B cell (primary cell): Measurements from ENCODE around the gene EXOSC2.

Experiments used
- CTCF ChIP-seq: fragments of 200-600 bp; IDR thresholded peaks from one replicate; pipeline ENCODE4 v1.8.0; 2022; ENCODE audit warnings: antibody characterized with exemption, mild to moderate bottlenecking
- EZH2 ChIP-seq: IDR thresholded peaks from 2 replicates; pipeline ENCODE4 v1.6.1; 2012; ENCODE audit warnings: borderline replicate concordance, low read depth, mild to moderate bottlenecking, moderate library complexity, low read length; ENCODE audit not compliant: insufficient read depth, poor library complexity, severe bottlenecking

- TF ChIP-seq CTCF = no peak
- TF ChIP-seq EZH2 = no peak
Measured at GRCh38 chr9:130681769-130682420, 11.7 kb upstream of the EXOSC2 start.
